Activated CD4-positive, alpha-beta T cell treated with anti-CD3 and anti-CD28 coated beads, Interleukin-2, amount 50 U/mL, for 16 hours (primary cell): ENCODE measurements around the gene RNF213.

Experiments used
- DNase-seq: peaks from one replicate; pipeline ENCODE4 v3.0.0-alpha.2; 2020

Gene RNF213

DNA sequence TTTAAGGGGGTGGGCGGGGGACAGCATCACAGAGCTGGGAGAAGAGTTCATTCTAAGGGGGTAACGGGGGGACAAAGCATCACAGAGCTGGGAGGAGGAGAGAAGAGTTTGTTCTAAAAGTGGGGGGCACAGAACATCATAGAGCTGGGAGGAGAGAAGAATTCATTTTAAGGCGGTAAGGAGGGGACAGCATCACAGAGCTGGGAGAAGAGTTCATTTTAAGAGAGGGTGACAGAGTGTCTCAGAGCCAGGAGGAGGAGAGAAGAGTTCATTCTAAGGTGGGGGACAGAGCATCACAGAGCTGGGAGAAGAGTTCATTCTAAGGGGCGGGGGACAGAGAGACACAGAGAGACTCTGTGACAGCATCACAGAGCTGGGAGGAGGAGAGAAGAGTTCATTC lies 182.1 kb downstream of the RNF213 start:
- no peak for DNase-seq

DNA sequence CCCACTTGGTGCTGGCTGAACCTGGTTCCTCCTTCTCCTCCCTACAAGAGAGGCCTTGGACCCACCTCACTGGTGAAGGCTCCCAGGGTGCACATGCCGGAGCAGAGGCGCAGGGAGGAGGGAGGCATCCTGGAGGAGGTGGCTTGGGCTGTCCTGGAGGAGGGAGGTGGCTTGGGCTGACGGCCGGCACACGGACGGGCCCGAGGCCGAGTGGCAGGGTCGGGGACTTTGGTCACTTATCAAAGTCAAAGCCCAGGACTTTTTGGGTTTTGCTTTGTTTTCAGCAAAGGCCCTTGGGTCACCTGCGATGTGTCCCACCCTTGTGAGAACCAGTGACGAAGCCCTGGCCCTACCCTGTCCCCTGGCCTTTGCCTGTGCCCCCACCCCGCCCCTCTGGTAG lies 182.8 kb downstream of the RNF213 start:
- DNase-seq: no peak

DNA sequence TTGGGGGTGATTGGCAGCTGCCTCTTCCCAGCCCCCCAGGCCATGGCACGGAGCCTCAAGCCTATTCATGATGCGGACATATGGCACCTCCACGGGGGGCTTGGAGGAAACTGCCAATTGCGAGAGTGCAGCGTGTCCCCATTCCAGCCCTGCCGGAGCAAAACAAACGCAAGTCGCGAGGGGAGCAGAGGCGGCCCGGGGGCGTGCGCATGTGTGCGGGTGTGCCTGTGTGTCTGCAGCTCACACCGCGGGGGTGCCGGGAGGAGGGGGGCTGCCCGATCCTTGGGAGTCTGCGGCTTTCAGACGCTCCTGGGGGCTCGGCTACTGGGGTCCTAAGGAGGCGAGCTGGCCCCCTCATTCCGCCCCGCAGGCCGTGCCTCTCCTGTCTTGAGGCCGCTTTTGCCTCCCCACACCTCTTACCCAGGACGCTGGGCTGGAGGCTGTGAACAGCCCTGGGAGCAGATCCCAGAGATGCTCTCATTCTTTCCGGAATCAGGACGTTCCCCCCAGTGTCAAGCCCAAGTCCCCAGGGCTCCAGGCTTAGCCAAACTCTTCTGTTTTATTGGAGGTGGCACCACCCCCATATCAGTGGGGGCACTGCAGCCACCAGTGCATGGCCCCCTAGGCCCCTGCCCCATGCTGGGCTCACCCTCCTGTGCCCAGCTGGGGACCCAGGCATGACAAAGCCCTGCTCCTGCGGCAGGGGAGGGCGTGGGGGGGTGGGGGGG lies 183.4 kb downstream of the RNF213 start:
- DNase-seq: no peak

DNA sequence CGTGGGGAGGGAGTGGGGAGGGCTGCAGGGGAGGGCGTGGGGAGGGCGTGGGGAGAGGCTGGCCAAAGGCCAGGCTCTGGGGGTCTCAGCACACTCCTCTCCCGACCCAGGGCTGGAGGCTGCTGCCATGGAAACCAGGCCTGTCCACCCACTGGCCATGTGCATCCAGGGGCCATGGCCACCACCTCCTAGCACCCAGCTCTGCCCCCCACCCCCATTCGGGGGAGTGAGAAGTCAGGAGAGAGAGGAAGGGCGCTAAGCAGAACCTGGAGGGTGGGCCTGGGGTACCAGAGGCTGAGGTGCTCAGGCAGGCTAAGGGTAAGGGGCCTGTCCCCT lies 184.0 kb downstream of the RNF213 start:
- no peak for DNase-seq

DNA sequence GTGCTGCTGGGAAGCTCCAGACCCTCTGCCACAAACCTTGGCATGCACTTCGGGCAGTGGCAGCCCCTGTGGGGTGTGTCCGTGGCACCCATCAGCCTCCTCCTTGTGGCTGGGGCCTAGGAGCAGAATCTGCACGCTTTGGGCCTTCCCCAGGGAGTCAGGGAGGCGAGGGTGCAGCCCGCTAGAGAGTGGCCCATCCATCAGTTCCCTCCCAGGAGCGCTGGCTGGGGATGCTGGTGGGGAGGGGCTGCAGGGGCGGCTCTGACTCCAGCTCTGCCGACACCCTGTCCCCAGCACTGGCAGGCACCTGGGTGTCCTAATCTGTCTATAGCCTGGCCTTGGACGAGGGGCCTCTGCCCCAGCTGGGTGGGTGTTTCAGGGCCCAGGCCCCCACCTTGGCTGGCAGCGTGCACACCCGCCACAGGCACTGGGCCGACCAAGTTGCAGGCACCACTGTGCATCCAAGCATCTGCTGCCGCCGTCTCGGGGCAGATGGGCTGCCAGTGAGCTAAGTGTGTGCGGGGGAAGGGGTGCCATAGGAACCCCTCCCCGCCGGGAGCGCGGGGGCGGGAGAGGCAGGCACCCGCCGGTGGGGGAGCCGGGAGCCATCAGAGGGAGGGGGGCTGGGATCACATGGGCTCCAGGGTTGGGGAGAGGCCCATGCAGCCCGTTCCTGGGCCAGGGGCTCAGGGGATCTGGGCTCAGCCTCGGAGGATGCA lies 184.5 kb downstream of the RNF213 start:
- no peak for DNase-seq

DNA sequence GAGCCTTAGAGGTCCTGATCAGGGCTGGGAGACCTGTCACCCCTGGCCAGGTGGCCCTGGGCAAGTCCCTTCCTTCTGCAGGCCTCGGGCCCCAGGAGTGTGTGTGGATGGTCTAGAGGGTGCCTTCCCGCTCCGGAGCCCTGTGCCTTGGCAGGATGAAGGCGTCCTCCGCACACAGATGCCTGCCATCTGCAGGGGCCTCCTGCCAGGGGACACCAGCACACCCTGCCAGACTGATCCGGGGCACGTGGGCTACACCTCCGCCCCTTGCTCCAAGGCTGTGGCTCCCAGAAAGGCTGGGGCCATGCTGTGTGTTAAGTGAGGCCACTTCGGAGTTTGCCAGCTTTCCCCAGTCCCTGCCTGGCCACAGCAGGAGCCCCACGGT lies 185.1 kb downstream of the RNF213 start:
- no peak for DNase-seq

DNA sequence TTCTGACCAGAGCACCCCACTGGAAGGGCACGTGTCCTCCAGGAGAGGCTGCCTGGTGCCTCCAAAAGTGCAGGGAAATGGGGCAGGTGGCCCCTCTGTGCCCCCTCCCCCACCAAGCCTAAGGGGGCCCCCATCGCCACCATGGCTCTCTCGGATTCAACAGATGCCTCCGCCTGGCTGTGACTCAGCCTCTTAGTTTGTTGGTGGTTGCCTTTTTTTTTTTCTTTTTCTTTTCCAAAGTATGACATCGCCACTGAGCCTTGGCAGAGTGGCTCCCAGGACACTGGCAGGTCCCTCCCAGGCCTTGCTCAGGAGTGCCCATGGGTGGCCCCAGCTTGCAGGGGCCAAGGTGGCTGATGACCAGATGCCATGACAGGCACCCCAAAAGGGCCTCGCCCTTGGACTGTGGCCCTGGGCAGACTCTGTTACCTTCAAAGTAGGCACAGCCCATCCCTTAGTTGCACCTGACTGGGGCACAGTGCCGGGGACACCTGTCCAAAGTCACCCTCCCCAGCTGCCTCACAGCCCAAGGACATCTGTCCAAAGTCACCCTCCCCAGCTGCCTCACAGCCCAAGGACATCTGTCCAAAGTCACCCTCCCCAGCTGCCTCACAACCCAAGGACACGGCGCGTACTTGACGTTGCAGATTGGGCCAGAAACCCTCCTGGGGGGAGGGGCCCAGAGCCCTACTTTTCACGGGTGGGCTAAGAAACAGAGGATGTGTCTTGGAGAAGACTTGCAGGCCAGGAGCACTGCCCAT lies 186.2 kb downstream of the RNF213 start:
- DNase-seq: no peak

DNA sequence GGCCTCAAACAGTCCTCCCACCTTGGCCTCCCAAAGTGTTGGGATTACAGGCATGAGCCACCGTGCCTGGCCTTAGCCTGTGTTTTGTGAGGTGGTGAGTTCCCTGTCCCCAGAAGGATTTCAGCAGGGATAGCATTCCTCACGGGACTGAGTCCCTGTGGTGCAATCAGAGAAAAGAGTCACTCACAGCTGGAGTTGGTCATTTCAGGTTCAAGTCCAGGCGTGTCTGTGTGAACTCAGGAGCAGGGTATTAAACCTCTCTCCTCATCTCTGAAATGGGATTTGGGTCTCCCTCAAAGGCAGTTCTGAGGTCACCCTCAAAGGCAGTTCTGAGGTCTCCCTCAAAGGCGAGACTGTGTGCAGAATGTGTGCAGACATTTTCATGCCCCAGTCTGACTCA lies 187.1 kb downstream of the RNF213 start:
- no peak for DNase-seq
